GM23338 (cell line): Measurements from ENCODE around the gene SERPINA6. TPM values are rescaled to one million over a fixed set of nuclear protein-coding genes. Genes with fewer than 3 reads are reported as not detected.

Source experiments
- ATAC-seq: fragments of 200-7000 bp; cut with Tn5 transposase; 3 replicates; pipeline ENCODE4 v1.9.1; 2020
- DNase-seq: peaks from one replicate; pipeline ENCODE4 v3.0.0-alpha.2; 2015; ENCODE audit warnings: low spot score
- H2AFZ ChIP-seq: fragments of 200-600 bp; sonication (generic); 2 replicates; pipeline ENCODE4 v1.8.0; 2016; ENCODE audit warnings: antibody characterized with exemption, mild to moderate bottlenecking, moderate library complexity
- H3F3A ChIP-seq: fragments of 200-600 bp; sonication (generic); replicated peaks from 2 replicates; pipeline ENCODE4 v1.8.0; 2017; ENCODE audit warnings: antibody characterized with exemption, mixed run types, low read depth
- H3K27ac ChIP-seq: fragments of 200-600 bp; sonication (generic); 2 replicates; pipeline ENCODE4 v1.6.1; 2016; ENCODE audit warnings: low read depth
- H3K27me3 ChIP-seq: fragments of 200-600 bp; sonication (generic); 2 replicates; pipeline ENCODE4 v1.8.0; 2016; ENCODE audit warnings: mild to moderate bottlenecking, mixed run types, moderate library complexity; ENCODE audit not compliant: insufficient read depth
- H3K36me3 ChIP-seq: fragments of 200-600 bp; sonication (generic); 2 replicates; pipeline ENCODE4 v1.8.0; 2016; ENCODE audit warnings: mild to moderate bottlenecking; ENCODE audit not compliant: insufficient read depth
- H3K4me1 ChIP-seq: fragments of 200-600 bp; sonication (generic); 2 replicates; pipeline ENCODE4 v1.8.0; 2016; ENCODE audit warnings: mild to moderate bottlenecking, moderate library complexity; ENCODE audit not compliant: insufficient read depth
- H3K4me2 ChIP-seq: fragments of 200-600 bp; sonication (generic); 2 replicates; pipeline ENCODE4 v1.7.1; 2017; ENCODE audit warnings: mixed run types
- H3K4me3 ChIP-seq: fragments of 200-600 bp; sonication (generic); 2 replicates; pipeline ENCODE4 v1.6.1; 2016; ENCODE audit warnings: mixed run types
- H3K79me2 ChIP-seq: fragments of 200-600 bp; sonication (generic); replicated peaks from 2 replicates; pipeline ENCODE4 v1.8.0; 2017; ENCODE audit warnings: mild to moderate bottlenecking; ENCODE audit not compliant: insufficient read depth
- H3K9me2 ChIP-seq: fragments of 200-600 bp; sonication (generic); 2 replicates; pipeline ENCODE4 v1.8.0; 2017; ENCODE audit not compliant: insufficient read depth
- H4K20me1 ChIP-seq: fragments of 200-600 bp; sonication (generic); replicated peaks from 2 replicates; pipeline ENCODE4 v1.8.0; 2017; ENCODE audit warnings: mild to moderate bottlenecking; ENCODE audit not compliant: insufficient read depth
- H3K27ac Mint-ChIP-seq: 2 replicates; pipeline ENCODE4 v1.8.0; 2020; ENCODE audit warnings: inconsistent platforms, mild to moderate bottlenecking, moderate library complexity, mixed read lengths
- H3K27me3 Mint-ChIP-seq: 3 replicates; pipeline ENCODE4 v1.8.0; 2022; ENCODE audit warnings: low read depth, mild to moderate bottlenecking, moderate library complexity, mixed read lengths, inconsistent platforms; ENCODE audit not compliant: insufficient read depth, poor library complexity
- H3K36me3 Mint-ChIP-seq: 3 replicates; pipeline ENCODE4 v1.8.0; 2021; ENCODE audit warnings: low read depth, mild to moderate bottlenecking, inconsistent platforms, moderate library complexity, mixed read lengths
- H3K4me1 Mint-ChIP-seq: 3 replicates; pipeline ENCODE4 v1.8.0; 2020; ENCODE audit warnings: mild to moderate bottlenecking, inconsistent platforms, mixed read lengths
- H3K4me3 Mint-ChIP-seq: 3 replicates; pipeline ENCODE4 v1.8.0; 2021; ENCODE audit warnings: moderate library complexity, mild to moderate bottlenecking, inconsistent platforms, mixed read lengths
- H3K9me3 Mint-ChIP-seq: 3 replicates; pipeline ENCODE4 v1.8.0; 2020; ENCODE audit warnings: moderate library complexity, mild to moderate bottlenecking, inconsistent platforms, mixed read lengths
- CREB1 ChIP-seq: fragments of 250-450 bp; sonication (Bioruptor Pico); IDR thresholded peaks from 2 replicates; pipeline ENCODE4 v1.5.0; 2020; ENCODE audit warnings: low read depth, mild to moderate bottlenecking, moderate library complexity
- CTCF ChIP-seq, 2 experiments: fragments of 200-600 bp in 1 of 2; sonication (generic) in 1 of 2; conservative IDR thresholded peaks; 2 replicates each; pipeline versions ENCODE4 v1.5.1 to v1.6.1; 2016 to 2017; ENCODE audit warnings: antibody characterized with exemption in 2 of 2, low read depth in 2 of 2, mild to moderate bottlenecking in 2 of 2, moderate library complexity in 1 of 2
- EZH2 ChIP-seq: fragments of 200-600 bp; sonication (generic); IDR thresholded peaks from one replicate; pipeline ENCODE4 v1.8.0; 2017; ENCODE audit warnings: antibody characterized with exemption, mild to moderate bottlenecking, low read depth; ENCODE audit not compliant: unreplicated experiment
- EZH2phosphoT487 ChIP-seq: fragments of 200-600 bp; sonication (generic); IDR thresholded peaks from one replicate; pipeline ENCODE4 v1.8.1; 2018; ENCODE audit warnings: antibody characterized with exemption; ENCODE audit not compliant: unreplicated experiment
- JUNB ChIP-seq: IDR thresholded peaks from one replicate; pipeline ENCODE4 v1.6.1; 2016; ENCODE audit warnings: antibody characterized with exemption; ENCODE audit not compliant: unreplicated experiment
- NANOG ChIP-seq: IDR thresholded peaks from 2 replicates; pipeline ENCODE4 v1.6.1; 2016; ENCODE audit warnings: antibody characterized with exemption, borderline replicate concordance
- POLR2AphosphoS5 ChIP-seq: IDR thresholded peaks from 2 replicates; pipeline ENCODE4 v1.6.1; 2016; ENCODE audit warnings: antibody characterized with exemption, low read depth
- REST ChIP-seq: IDR thresholded peaks from one replicate; pipeline ENCODE4 v1.6.1; 2018; ENCODE audit warnings: antibody characterized with exemption; ENCODE audit not compliant: unreplicated experiment
- STAT1 ChIP-seq: IDR thresholded peaks from one replicate; pipeline ENCODE4 v1.6.1; 2016; ENCODE audit warnings: antibody characterized with exemption; ENCODE audit not compliant: unreplicated experiment
- ZNF114 ChIP-seq: fragments of 250-450 bp; sonication (Bioruptor Pico); IDR thresholded peaks from 2 replicates; pipeline ENCODE4 v1.5.0; 2020; ENCODE audit warnings: mild to moderate bottlenecking, moderate library complexity
- ZNF331 ChIP-seq: fragments of 250-450 bp; sonication (Bioruptor Pico); IDR thresholded peaks from 2 replicates; pipeline ENCODE4 v1.5.0; 2020; ENCODE audit warnings: low read depth, mild to moderate bottlenecking, moderate library complexity
- polyA plus RNA-seq: library from polyadenylated mRNA; unstranded; fragments of >200 nt; fragmentation: Nextera tagmentation; extraction: Ambion mirVana; gene quantifications from 2 replicates; pipeline ENCODE4 v1.2.1, GENCODE V29; 2016
- total RNA-seq: library from RNA; depleted of rRNA; stranded (reverse); fragments of >200 nt; shearing (Covaris generic); gene quantifications from 2 replicates; pipeline ENCODE4 v1.2.3, GENCODE V29; 2014
- TF ChIP-seq, protein P1 (sequence below): fragments of 250-450 bp; sonication (Bioruptor Pico); IDR thresholded peaks from 2 replicates; pipeline ENCODE4 v1.5.0; 2020; ENCODE audit warnings: mild to moderate bottlenecking, moderate library complexity
- TF ChIP-seq, protein P2 (sequence below): IDR thresholded peaks from 2 replicates; pipeline ENCODE4 v1.6.1; 2016; ENCODE audit warnings: antibody characterized with exemption

SERPINA6 gene
- total and polyA plus RNA-seq, 2 experiments from 2014 or later: not detected

GRCh38 chr14:94360945-94361565 lies 37.9 kb upstream of the SERPINA6 start:
- Mint-ChIP-seq H3K36me3 (no peaks in the 10 kb centered on the region), H3K27ac (no peak overlapping the region; the same call in 1 of the 2 replicates), H3K27me3 (peaks cover 2% of the 10 kb centered on the region), H3K4me3 (no peak overlapping the region), H3K9me3 (no peaks in the 10 kb centered on the region), H3K4me1 (peaks cover 7% of the 10 kb centered on the region)
- TF ChIP-seq REST (no peak), CREB1 (CRISPR knock-in tag) (no peak), JUNB (no peak), STAT1 (no peak), EZH2 (no peak), NANOG (no peak), CTCF (conservative IDR thresholded peaks at IDR 0.05; ENCODE audit: low read depth in 2 of 2) (no peak), ZNF331 (CRISPR knock-in tag) (no peak), POLR2AphosphoS5 (no peak), ZNF114 (CRISPR knock-in tag) (no peak), EZH2phosphoT487 (no peak)
- TF ChIP-seq, protein P1, sequence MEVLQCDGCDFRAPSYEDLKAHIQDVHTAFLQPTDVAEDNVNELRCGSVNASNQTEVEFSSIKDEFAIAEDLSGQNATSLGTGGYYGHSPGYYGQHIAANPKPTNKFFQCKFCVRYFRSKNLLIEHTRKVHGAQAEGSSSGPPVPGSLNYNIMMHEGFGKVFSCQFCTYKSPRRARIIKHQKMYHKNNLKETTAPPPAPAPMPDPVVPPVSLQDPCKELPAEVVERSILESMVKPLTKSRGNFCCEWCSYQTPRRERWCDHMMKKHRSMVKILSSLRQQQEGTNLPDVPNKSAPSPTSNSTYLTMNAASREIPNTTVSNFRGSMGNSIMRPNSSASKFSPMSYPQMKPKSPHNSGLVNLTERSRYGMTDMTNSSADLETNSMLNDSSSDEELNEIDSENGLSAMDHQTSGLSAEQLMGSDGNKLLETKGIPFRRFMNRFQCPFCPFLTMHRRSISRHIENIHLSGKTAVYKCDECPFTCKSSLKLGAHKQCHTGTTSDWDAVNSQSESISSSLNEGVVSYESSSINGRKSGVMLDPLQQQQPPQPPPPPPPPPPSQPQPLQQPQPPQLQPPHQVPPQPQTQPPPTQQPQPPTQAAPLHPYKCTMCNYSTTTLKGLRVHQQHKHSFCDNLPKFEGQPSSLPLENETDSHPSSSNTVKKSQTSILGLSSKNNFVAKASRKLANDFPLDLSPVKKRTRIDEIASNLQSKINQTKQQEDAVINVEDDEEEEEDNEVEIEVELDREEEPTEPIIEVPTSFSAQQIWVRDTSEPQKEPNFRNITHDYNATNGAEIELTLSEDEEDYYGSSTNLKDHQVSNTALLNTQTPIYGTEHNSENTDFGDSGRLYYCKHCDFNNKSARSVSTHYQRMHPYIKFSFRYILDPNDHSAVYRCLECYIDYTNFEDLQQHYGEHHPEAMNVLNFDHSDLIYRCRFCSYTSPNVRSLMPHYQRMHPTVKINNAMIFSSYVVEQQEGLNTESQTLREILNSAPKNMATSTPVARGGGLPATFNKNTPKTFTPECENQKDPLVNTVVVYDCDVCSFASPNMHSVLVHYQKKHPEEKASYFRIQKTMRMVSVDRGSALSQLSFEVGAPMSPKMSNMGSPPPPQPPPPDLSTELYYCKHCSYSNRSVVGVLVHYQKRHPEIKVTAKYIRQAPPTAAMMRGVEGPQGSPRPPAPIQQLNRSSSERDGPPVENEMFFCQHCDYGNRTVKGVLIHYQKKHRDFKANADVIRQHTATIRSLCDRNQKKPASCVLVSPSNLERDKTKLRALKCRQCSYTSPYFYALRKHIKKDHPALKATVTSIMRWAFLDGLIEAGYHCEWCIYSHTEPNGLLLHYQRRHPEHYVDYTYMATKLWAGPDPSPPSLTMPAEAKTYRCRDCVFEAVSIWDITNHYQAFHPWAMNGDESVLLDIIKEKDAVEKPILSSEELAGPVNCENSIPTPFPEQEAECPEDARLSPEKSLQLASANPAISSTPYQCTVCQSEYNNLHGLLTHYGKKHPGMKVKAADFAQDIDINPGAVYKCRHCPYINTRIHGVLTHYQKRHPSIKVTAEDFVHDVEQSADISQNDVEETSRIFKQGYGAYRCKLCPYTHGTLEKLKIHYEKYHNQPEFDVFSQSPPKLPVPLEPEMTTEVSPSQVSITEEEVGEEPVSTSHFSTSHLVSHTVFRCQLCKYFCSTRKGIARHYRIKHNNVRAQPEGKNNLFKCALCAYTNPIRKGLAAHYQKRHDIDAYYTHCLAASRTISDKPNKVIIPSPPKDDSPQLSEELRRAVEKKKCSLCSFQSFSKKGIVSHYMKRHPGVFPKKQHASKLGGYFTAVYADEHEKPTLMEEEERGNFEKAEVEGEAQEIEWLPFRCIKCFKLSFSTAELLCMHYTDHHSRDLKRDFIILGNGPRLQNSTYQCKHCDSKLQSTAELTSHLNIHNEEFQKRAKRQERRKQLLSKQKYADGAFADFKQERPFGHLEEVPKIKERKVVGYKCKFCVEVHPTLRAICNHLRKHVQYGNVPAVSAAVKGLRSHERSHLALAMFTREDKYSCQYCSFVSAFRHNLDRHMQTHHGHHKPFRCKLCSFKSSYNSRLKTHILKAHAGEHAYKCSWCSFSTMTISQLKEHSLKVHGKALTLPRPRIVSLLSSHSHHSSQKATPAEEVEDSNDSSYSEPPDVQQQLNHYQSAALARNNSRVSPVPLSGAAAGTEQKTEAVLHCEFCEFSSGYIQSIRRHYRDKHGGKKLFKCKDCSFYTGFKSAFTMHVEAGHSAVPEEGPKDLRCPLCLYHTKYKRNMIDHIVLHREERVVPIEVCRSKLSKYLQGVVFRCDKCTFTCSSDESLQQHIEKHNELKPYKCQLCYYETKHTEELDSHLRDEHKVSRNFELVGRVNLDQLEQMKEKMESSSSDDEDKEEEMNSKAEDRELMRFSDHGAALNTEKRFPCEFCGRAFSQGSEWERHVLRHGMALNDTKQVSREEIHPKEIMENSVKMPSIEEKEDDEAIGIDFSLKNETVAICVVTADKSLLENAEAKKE (CRISPR knock-in tag): no peak
- TF ChIP-seq, protein P2, sequence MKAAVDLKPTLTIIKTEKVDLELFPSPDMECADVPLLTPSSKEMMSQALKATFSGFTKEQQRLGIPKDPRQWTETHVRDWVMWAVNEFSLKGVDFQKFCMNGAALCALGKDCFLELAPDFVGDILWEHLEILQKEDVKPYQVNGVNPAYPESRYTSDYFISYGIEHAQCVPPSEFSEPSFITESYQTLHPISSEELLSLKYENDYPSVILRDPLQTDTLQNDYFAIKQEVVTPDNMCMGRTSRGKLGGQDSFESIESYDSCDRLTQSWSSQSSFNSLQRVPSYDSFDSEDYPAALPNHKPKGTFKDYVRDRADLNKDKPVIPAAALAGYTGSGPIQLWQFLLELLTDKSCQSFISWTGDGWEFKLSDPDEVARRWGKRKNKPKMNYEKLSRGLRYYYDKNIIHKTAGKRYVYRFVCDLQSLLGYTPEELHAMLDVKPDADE: no peak
- Histone ChIP-seq H3F3A (no peaks in the 10 kb centered on the region), H3K27ac (no peak overlapping the region), H3K4me2 (no peak overlapping the region), H4K20me1 (no peaks in the 10 kb centered on the region), H3K27me3 (no peaks in the 10 kb centered on the region), H3K36me3 (0 out of 2 replicates have a peak, but pooled peaks cover 3% of the 10 kb centered on the region), H3K4me1 (peaks cover 10% of the 10 kb centered on the region), H3K9me2 (no peaks in the 10 kb centered on the region), H3K79me2 (no peaks in the 10 kb centered on the region), H3K4me3 (no peak overlapping the region), H2AFZ (no peak overlapping the region)
- DNase-seq: no peak
- no peak for ATAC-seq
